K562 (cell line): ENCODE results near the gene LDLRAD3. TPM values are rescaled to one million over a fixed set of nuclear protein-coding genes. Genes with fewer than 3 reads are reported as not detected.

Source experiments
- ATAC-seq: fragments of 200-7000 bp; cut with Tn5 transposase; 3 replicates; pipeline ENCODE4 v1.9.1; 2020; ENCODE audit warnings: moderate library complexity
- BruUV-seq: library from RNA; stranded (reverse); fragments of 400-500 nt; replicated peaks from 2 replicates; lab custom pipeline; 2021; lab: Mats Ljungman, UMichigan
- CTCF ChIA-PET: fragments of 300-600 bp; formaldehyde crosslinking; extraction: SDS; loops from one replicate; lab custom pipeline; 2021; ENCODE audit warnings: low intra/inter-chr PET ratio; lab: Yijun Ruan, JAX
- POLR2A ChIA-PET: fragments of 300-600, 350-650 bp; sonication (Branson Sonifier 250); formaldehyde crosslinking; extraction: SDS; loops from one replicate; lab custom pipeline; 2021; ENCODE audit warnings: antibody characterized with exemption, inconsistent platforms; lab: Yijun Ruan, JAX
- DNase-seq, 4 experiments: peaks; one replicate each; pipeline versions ENCODE4 v3.0.0 to v3.0.0-alpha.2; 2011 to 2018; ENCODE audit warnings: low spot score in 3 of 4, mixed read lengths in 3 of 4; ENCODE audit errors: extremely low read depth in 1 of 4
- FAIRE-seq: peaks from 2 replicates; lab custom pipeline; 2011; peaks lifted over from hg19 to GRCh38; lab: Jason Lieb, UNC
- H2AFZ ChIP-seq: 2 replicates; pipeline ENCODE4 v1.6.0; 2011; ENCODE audit warnings: low read depth, low read length, control low read depth, inconsistent platforms
- H3K27ac ChIP-seq: fragments of 200-600 bp; 3 replicates; pipeline ENCODE4 v1.8.0; 2011; ENCODE audit warnings: low read depth, mild to moderate bottlenecking, control low read depth, inconsistent platforms, low read length, moderate library complexity, mixed read lengths; ENCODE audit errors: extremely low read depth
- H3K27me3 ChIP-seq, 2 experiments: fragments of 300-600 bp in 1 of 2; 2 replicates in 1 of 2; 3 replicates in 1 of 2; pipeline versions ENCODE4 v1.6.0 to v1.8.0; 2011; ENCODE audit warnings: inconsistent platforms in 2 of 2, low read length in 2 of 2, mild to moderate bottlenecking in 1 of 2, mixed read lengths in 1 of 2, moderate library complexity in 1 of 2; ENCODE audit not compliant: control insufficient read depth in 2 of 2, insufficient read depth in 2 of 2
- H3K36me3 ChIP-seq: fragments of 300-600 bp; 3 replicates; pipeline ENCODE4 v1.8.0; 2011; ENCODE audit warnings: mild to moderate bottlenecking, low read length, inconsistent platforms; ENCODE audit not compliant: control insufficient read depth, insufficient read depth
- H3K4me1 ChIP-seq, 2 experiments: fragments of 200-600 bp in 1 of 2; replicated peaks in 1 of 2; 2 replicates in 1 of 2; 3 replicates in 1 of 2; pipeline versions ENCODE4 v1.5.1 to v1.8.0; 2011; ENCODE audit warnings: inconsistent platforms in 2 of 2, low read length in 2 of 2, mild to moderate bottlenecking in 1 of 2, mixed read lengths in 1 of 2, moderate library complexity in 1 of 2; ENCODE audit not compliant: control insufficient read depth in 2 of 2, insufficient read depth in 2 of 2
- H3K4me2 ChIP-seq: 2 replicates; pipeline ENCODE4 v1.6.1; 2011; ENCODE audit warnings: low read length, control low read depth, inconsistent platforms, mixed read lengths; ENCODE audit not compliant: insufficient read depth
- H3K4me3 ChIP-seq: fragments of 200-600 bp; sonication (generic), shearing (Covaris generic); 2 replicates; pipeline ENCODE4 v1.5.1; 2016; ENCODE audit warnings: control low read depth, inconsistent platforms
- H3K79me2 ChIP-seq: fragments of 200-600 bp; 3 replicates; pipeline ENCODE4 v1.8.0; 2011; ENCODE audit warnings: low read length, inconsistent platforms; ENCODE audit not compliant: control insufficient read depth, insufficient read depth
- H3K9ac ChIP-seq, 2 experiments: 2 replicates each; pipeline versions ENCODE4 v1.6.0 to v1.6.1; 2011; ENCODE audit warnings: low read depth in 2 of 2, low read length in 2 of 2, control low read depth in 1 of 2, inconsistent platforms in 1 of 2, mild to moderate bottlenecking in 1 of 2, mixed read lengths in 1 of 2; ENCODE audit not compliant: insufficient read depth in 1 of 2
- H3K9me1 ChIP-seq: one replicate; pipeline ENCODE4 v1.6.0; 2011; ENCODE audit warnings: inconsistent platforms, mild to moderate bottlenecking, low read length, moderate library complexity; ENCODE audit not compliant: control insufficient read depth, insufficient read depth
- H3K9me3 ChIP-seq: replicated peaks from 2 replicates; pipeline ENCODE4 v1.5.1; 2011; ENCODE audit warnings: low read depth, low read length, inconsistent platforms; ENCODE audit not compliant: control insufficient read depth, insufficient read depth
- H4K20me1 ChIP-seq: replicated peaks from 2 replicates; pipeline ENCODE4 v1.6.1; 2011; ENCODE audit warnings: low read length, inconsistent platforms, mixed read lengths; ENCODE audit not compliant: control insufficient read depth, insufficient read depth
- BCOR ChIP-seq: fragments of 450-650 bp; IDR thresholded peaks from 2 replicates; pipeline ENCODE4 v1.6.1; 2016
- GATA2 ChIP-seq: sonication (generic); formaldehyde crosslinking; IDR thresholded peaks from 2 replicates; pipeline ENCODE4 v1.4.0; 2020; ENCODE audit warnings: mild to moderate bottlenecking, missing genetic modification reagents
- HMG20B ChIP-seq: fragments of 250-450 bp; sonication (Bioruptor Pico); IDR thresholded peaks from 2 replicates; pipeline ENCODE4 v1.5.0; 2021; ENCODE audit warnings: mild to moderate bottlenecking
- HNRNPK ChIP-seq: fragments of 200-400 bp; formaldehyde crosslinking; IDR thresholded peaks from one replicate; pipeline ENCODE4 v1.6.1; 2018; ENCODE audit warnings: mild to moderate bottlenecking, low read depth, low read length; ENCODE audit not compliant: poor library complexity, severe bottlenecking
- KDM1A ChIP-seq, 2 experiments: fragments of 450-650 bp; IDR thresholded peaks; 2 replicates each; pipeline ENCODE4 v1.6.1; 2016; ENCODE audit warnings: mild to moderate bottlenecking in 2 of 2
- KDM5B ChIP-seq: fragments of 200-600 bp; sonication (generic); IDR thresholded peaks from 2 replicates; pipeline ENCODE4 v1.6.1; 2012; ENCODE audit warnings: low read depth, mild to moderate bottlenecking, moderate library complexity, low read length, control low read depth, inconsistent platforms; ENCODE audit not compliant: insufficient replicate concordance
- KLF16 ChIP-seq: IDR thresholded peaks from 2 replicates; pipeline ENCODE4 v1.6.1; 2016; ENCODE audit warnings: antibody characterized with exemption
- MAZ ChIP-seq, 2 experiments: fragments of 450-650 bp in 1 of 2; sonication (generic) in 1 of 2; formaldehyde crosslinking; IDR thresholded peaks in 1 of 2; conservative IDR thresholded peaks in 1 of 2; 2 replicates each; pipeline versions ENCODE4 v1.4.0 to v1.5.0; 2020; ENCODE audit warnings: mild to moderate bottlenecking in 1 of 2, missing genetic modification reagents in 1 of 2
- MECOM ChIP-seq: fragments of 250-450 bp; sonication (Bioruptor Pico); IDR thresholded peaks from 2 replicates; pipeline ENCODE4 v1.8.0; 2022; ENCODE audit warnings: inconsistent platforms
- NFE2 ChIP-seq: IDR thresholded peaks from 2 replicates; pipeline ENCODE4 v1.6.1; 2014; ENCODE audit warnings: antibody characterized with exemption, low read depth
- XRCC3 ChIP-seq: fragments of 450-650 bp; IDR thresholded peaks from 2 replicates; pipeline ENCODE4 v1.6.1; 2017; ENCODE audit warnings: mild to moderate bottlenecking, moderate library complexity
- ZC3H4 ChIP-seq: sonication (generic); formaldehyde crosslinking; IDR thresholded peaks from 2 replicates; pipeline ENCODE4 v1.9.0; 2021; ENCODE audit warnings: missing genetic modification reagents, borderline replicate concordance
- ZNF431 ChIP-seq: sonication (generic); formaldehyde crosslinking; IDR thresholded peaks from 2 replicates; pipeline ENCODE4 v1.8.0; 2022; ENCODE audit warnings: mild to moderate bottlenecking, missing genetic modification reagents
- WGBS: fragments of 100-300 bp; shearing (Covaris generic); methylation state at CpG from one replicate; pipeline ENCODE4 v1.1.6; 2016; ENCODE audit warnings: low coverage, mixed read lengths; ENCODE audit not compliant: insufficient coverage; ENCODE audit errors: missing lambda C conversion rate; 5-methylcytosine and 5-hydroxymethylcytosine counted together
- in situ Hi-C: fragments of 300-500 bp; cut with MboI; formaldehyde crosslinking; loops from 4 replicates; pipeline ENCODE4 v1.15.0; 2018; ENCODE audit warnings: inconsistent platforms, mixed read lengths
- intact Hi-C: fragments of 100-400 bp; cut with micrococcal nuclease; formaldehyde crosslinking; loops from 2 replicates; pipeline ENCODE4 v1.14.2; 2022
- polyA plus RNA-seq, 8 experiments: library from polyadenylated mRNA; depleted of rRNA in 4 of 8; stranded (reverse) in 5 of 8; unstranded in 3 of 8; fragments of >200 nt; fragmentation: Nextera tagmentation in 2 of 8; fragmentation: Illumina TruSeq in 1 of 8; extraction: Ambion mirVana in 2 of 8; extraction: Trizol in 1 of 8; gene quantifications; 2 replicates each; pipeline versions ENCODE4 v1.2.1 to v1.2.3, GENCODE V29; 2011 to 2014; ENCODE audit warnings: inconsistent platforms in 1 of 8, missing spikeins in 1 of 8
- total RNA-seq, 7 experiments: library from RNA; depleted of rRNA in 6 of 7; stranded (reverse); fragments of >200 nt in 6 of 7; fragmentation: Illumina TruSeq in 2 of 7; extraction: Trizol in 2 of 7; gene quantifications; 2 replicates each; pipeline versions ENCODE4 v1.2.1 to v1.2.3, GENCODE V29; 2011 to 2021; ENCODE audit warnings: low replicate concordance in 1 of 7
- TF ChIP-seq, protein P1 (sequence below): fragments of 450-650 bp; IDR thresholded peaks from 2 replicates; pipeline ENCODE4 v1.6.1; 2018; ENCODE audit warnings: mild to moderate bottlenecking, low read depth; ENCODE audit not compliant: partially characterized antibody
- TF ChIP-seq, protein P2 (sequence below): fragments of 150-350 bp; IDR thresholded peaks from 2 replicates; pipeline ENCODE4 v1.6.1; 2014; ENCODE audit warnings: low read depth, mild to moderate bottlenecking, low read length, borderline replicate concordance
- TF ChIP-seq, protein P3 (sequence below): fragments of 450-650 bp; formaldehyde crosslinking; IDR thresholded peaks from 2 replicates; pipeline ENCODE4 v1.4.0; 2020; ENCODE audit warnings: mild to moderate bottlenecking, moderate library complexity
- TF ChIP-seq, protein P4 (sequence below): fragments of 450-650 bp; IDR thresholded peaks from 2 replicates; pipeline ENCODE4 v1.6.1; 2016; ENCODE audit warnings: low read depth, mild to moderate bottlenecking, moderate library complexity

LDLRAD3 gene
- total and polyA plus RNA-seq, 9 of the 15 experiments (the other 6 are each of a cell fraction or from before 2014, with no cell fraction given), result 0.73 to 7.2 (median 3.5) TPM

DNA sequence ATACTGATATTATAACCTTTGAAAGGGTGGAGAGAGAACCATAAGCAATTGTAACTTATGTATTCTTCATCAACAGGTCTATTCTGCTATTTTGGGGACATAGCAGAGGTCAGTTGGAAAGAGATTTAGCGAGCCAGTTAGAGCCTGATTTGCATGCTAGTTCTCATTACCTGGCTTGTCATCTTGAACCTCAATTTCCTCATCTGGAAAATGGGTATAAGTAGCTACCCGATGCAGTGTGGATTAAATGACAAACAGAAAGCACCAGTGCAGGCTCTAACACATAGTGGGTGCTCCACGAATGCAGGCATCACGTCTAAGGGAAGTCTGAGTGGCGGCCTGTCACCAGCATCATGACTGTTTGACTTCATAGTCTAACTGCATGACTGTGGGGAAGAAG is 67.7 kb downstream of the LDLRAD3 start:
- no peaks in the 10 kb centered on the region for H3K79me2 ChIP-seq
- H3K4me2 ChIP-seq, result no peak overlapping the region
- 7% methylated on average over 5 of the region's 5 CpGs for WGBS
- FAIRE-seq (no peak), ATAC-seq (no peak), DNase-seq (no peak)
- no peaks in the 10 kb centered on the region for H3K36me3 ChIP-seq
- peaks cover 2 to 13% of the 10 kb centered on the region in 2 experiments; a peak in 2 of 5 replicates for H3K27me3 ChIP-seq
- no peak overlapping the region for H2AFZ ChIP-seq
- no peaks in the 10 kb centered on the region for H3K9me3 ChIP-seq
- H3K4me1 ChIP-seq, result no peaks in the 10 kb centered on the region
- no peak overlapping the region for H3K4me3 ChIP-seq
- POLR2A ChIA-PET, result no interaction called here
- in situ Hi-C loops, result no loop called here
- intact Hi-C loops, result no loop called here
- BruUV-seq, result no TSS peak
- H3K27ac ChIP-seq, result no peak overlapping the region
- no peak overlapping the region for H3K9ac ChIP-seq
- CTCF ChIA-PET, result no interaction called here
- no peaks in the 10 kb centered on the region for H4K20me1 ChIP-seq
- H3K9me1 ChIP-seq, result no peaks in the 10 kb centered on the region
- TF ChIP-seq NFE2 (no peak), BCOR (peak; percentile 44; the same call in 1 of the 2 replicates), KDM1A (IDR thresholded peaks at IDR 0.05) (0 out of 4 replicates have a peak, but pooled peaks of 1 of the 2 experiments have one; percentile 21), GATA2 (CRISPR knock-in tag) (no peak), XRCC3 (no peak), HNRNPK (no peak), KLF16 (no peak), MAZ (CRISPR knock-in tag; conservative IDR thresholded peaks at IDR 0.05 in 1 of 2, IDR thresholded peaks at IDR 0.05 in 1 of 2) (no peak), HMG20B (CRISPR knock-in tag) (no peak), ZNF431 (CRISPR knock-in tag) (no peak), MECOM (CRISPR knock-in tag) (no peak), ZC3H4 (no peak), KDM5B (no peak)
- TF ChIP-seq, protein P1, sequence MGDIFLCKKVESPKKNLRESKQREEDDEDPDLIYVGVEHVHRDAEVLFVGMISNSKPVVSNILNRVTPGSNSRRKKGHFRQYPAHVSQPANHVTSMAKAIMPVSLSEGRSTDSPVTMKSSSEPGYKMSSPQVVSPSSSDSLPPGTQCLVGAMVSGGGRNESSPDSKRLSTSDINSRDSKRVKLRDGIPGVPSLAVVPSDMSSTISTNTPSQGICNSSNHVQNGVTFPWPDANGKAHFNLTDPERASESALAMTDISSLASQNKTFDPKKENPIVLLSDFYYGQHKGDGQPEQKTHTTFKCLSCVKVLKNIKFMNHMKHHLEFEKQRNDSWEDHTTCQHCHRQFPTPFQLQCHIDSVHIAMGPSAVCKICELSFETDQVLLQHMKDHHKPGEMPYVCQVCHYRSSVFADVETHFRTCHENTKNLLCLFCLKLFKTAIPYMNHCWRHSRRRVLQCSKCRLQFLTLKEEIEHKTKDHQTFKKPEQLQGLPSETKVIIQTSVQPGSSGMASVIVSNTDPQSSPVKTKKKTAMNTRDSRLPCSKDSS, result no peak
- TF ChIP-seq, protein P2, sequence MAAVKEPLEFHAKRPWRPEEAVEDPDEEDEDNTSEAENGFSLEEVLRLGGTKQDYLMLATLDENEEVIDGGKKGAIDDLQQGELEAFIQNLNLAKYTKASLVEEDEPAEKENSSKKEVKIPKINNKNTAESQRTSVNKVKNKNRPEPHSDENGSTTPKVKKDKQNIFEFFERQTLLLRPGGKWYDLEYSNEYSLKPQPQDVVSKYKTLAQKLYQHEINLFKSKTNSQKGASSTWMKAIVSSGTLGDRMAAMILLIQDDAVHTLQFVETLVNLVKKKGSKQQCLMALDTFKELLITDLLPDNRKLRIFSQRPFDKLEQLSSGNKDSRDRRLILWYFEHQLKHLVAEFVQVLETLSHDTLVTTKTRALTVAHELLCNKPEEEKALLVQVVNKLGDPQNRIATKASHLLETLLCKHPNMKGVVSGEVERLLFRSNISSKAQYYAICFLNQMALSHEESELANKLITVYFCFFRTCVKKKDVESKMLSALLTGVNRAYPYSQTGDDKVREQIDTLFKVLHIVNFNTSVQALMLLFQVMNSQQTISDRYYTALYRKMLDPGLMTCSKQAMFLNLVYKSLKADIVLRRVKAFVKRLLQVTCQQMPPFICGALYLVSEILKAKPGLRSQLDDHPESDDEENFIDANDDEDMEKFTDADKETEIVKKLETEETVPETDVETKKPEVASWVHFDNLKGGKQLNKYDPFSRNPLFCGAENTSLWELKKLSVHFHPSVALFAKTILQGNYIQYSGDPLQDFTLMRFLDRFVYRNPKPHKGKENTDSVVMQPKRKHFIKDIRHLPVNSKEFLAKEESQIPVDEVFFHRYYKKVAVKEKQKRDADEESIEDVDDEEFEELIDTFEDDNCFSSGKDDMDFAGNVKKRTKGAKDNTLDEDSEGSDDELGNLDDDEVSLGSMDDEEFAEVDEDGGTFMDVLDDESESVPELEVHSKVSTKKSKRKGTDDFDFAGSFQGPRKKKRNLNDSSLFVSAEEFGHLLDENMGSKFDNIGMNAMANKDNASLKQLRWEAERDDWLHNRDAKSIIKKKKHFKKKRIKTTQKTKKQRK, result no peak
- TF ChIP-seq, protein P3, sequence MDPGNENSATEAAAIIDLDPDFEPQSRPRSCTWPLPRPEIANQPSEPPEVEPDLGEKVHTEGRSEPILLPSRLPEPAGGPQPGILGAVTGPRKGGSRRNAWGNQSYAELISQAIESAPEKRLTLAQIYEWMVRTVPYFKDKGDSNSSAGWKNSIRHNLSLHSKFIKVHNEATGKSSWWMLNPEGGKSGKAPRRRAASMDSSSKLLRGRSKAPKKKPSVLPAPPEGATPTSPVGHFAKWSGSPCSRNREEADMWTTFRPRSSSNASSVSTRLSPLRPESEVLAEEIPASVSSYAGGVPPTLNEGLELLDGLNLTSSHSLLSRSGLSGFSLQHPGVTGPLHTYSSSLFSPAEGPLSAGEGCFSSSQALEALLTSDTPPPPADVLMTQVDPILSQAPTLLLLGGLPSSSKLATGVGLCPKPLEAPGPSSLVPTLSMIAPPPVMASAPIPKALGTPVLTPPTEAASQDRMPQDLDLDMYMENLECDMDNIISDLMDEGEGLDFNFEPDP (CRISPR knock-in tag), result no peak
- TF ChIP-seq, protein P4, sequence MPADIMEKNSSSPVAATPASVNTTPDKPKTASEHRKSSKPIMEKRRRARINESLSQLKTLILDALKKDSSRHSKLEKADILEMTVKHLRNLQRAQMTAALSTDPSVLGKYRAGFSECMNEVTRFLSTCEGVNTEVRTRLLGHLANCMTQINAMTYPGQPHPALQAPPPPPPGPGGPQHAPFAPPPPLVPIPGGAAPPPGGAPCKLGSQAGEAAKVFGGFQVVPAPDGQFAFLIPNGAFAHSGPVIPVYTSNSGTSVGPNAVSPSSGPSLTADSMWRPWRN, result no peak
